Sigmoid colon (tissue), 7 donors: ENCODE data around the gene DNAH6. TPM values are rescaled to one million over a fixed set of nuclear protein-coding genes. Genes with fewer than 3 reads are reported as not detected.

Experiments
- DNase-seq: peaks from one replicate; pipeline ENCODE4 v3.0.0-alpha.2; 2019
- H3K27ac ChIP-seq, 4 donors: fragments of 200-600 bp; sonication (generic); one replicate each; pipeline ENCODE4 v1.5.1; 2016 to 2019; ENCODE audit warnings: mild to moderate bottlenecking in 1 of 4
- H3K27me3 ChIP-seq, 3 donors: fragments of 200-600 bp; sonication (generic); one replicate each; pipeline ENCODE4 v1.5.1; 2019; ENCODE audit warnings: mild to moderate bottlenecking in 1 of 3
- H3K36me3 ChIP-seq, 4 donors: fragments of 200-600 bp; sonication (generic); one replicate each; pipeline ENCODE4 v1.5.1; 2016 to 2019
- H3K4me1 ChIP-seq, 4 donors: fragments of 200-600 bp; sonication (generic); one replicate each; pipeline ENCODE4 v1.5.1; 2017 to 2019
- H3K4me3 ChIP-seq, 4 donors: fragments of 200-600 bp; sonication (generic); one replicate each; pipeline ENCODE4 v1.5.1; 2017 to 2019; ENCODE audit warnings: mild to moderate bottlenecking in 2 of 4, moderate library complexity in 1 of 4
- H3K9me3 ChIP-seq, 4 donors: fragments of 200-600 bp in 3 of 4; sonication (generic) in 3 of 4; one replicate each; pipeline versions ENCODE4 v1.5.1 to v1.6.1; 2013 to 2019
- EP300 ChIP-seq, 4 donors: sonication (generic); formaldehyde crosslinking; IDR thresholded peaks; one replicate each; pipeline ENCODE4 v1.6.1; 2017; ENCODE audit warnings: antibody characterized with exemption in 4 of 4
- POLR2A ChIP-seq, 2 donors: fragments of 450-650 bp; IDR thresholded peaks; one replicate each; pipeline ENCODE4 v1.6.1; 2016; ENCODE audit warnings: antibody characterized with exemption in 2 of 2, mild to moderate bottlenecking in 2 of 2, moderate library complexity in 2 of 2
- POLR2AphosphoS5 ChIP-seq, 4 donors: sonication (generic); formaldehyde crosslinking; IDR thresholded peaks; one replicate each; pipeline ENCODE4 v1.6.1; 2017; ENCODE audit warnings: antibody characterized with exemption in 4 of 4
- WGBS, 2 donors: extraction: QIAGEN DNeasy Blood & Tissue Kit; methylation state at CpG; one replicate each; pipeline ENCODE4 v1.1.7; 2013; 5-methylcytosine and 5-hydroxymethylcytosine counted together
- intact Hi-C: fragments of 100-400 bp; cut with DNase I; formaldehyde crosslinking; loops from one replicate; pipeline ENCODE4 v1.15.1; 2023
- polyA plus RNA-seq, 3 donors: library from polyadenylated mRNA; stranded (reverse); fragments of 200-250 nt; gene quantifications; one replicate each; pipeline ENCODE4 v1.2.3, GENCODE V29; 2013
- total RNA-seq, 4 donors: library from RNA; depleted of rRNA; stranded (reverse); fragments of >200 nt; gene quantifications; one replicate each; pipeline ENCODE4 v1.1.0, GENCODE V29; 2016
- TF ChIP-seq, protein P1 (sequence below), 4 experiments: fragments of 450-650 bp in 3 of 4; fragments of 200-600 bp in 1 of 4; IDR thresholded peaks; one replicate each; pipeline ENCODE4 v1.5.1; 2016 to 2019; ENCODE audit warnings: antibody characterized with exemption in 4 of 4, mild to moderate bottlenecking in 3 of 4, moderate library complexity in 2 of 4
- donor health status: healthy with polysubstance abuse.
- donor health status: Bipolar disorder and iron deficiency.
- donor health status: healthy.

Gene DNAH6
- total and polyA plus RNA-seq, 7 donors: 0.20 to 0.55 (median 0.36) TPM; not detected in 2

DNA sequence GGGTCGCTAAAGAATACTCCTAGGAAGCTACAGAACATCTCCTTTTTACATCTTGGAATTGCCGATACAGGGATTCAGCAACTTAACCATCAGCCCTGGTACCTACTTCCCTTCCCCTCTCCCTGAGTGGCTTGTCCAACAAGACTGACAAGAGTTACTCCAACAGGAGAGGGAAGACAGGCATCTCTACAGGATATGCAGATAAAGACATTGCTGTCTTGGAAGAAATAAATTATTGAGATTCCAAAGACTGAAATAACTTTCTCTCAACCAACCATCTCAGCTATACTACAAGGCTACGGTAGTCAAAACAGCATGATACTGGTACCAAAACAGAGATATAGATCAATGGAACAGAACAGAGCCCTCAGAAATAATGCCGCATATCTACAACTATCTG lies 277.3 kb downstream of the DNAH6 start:
- no peak for TF ChIP-seq POLR2A (IDR thresholded peaks at IDR 0.05)
- TF ChIP-seq EP300 (IDR thresholded peaks at IDR 0.05): no peak
- TF ChIP-seq POLR2AphosphoS5 (IDR thresholded peaks at IDR 0.05): no peak
- TF ChIP-seq, protein P1, sequence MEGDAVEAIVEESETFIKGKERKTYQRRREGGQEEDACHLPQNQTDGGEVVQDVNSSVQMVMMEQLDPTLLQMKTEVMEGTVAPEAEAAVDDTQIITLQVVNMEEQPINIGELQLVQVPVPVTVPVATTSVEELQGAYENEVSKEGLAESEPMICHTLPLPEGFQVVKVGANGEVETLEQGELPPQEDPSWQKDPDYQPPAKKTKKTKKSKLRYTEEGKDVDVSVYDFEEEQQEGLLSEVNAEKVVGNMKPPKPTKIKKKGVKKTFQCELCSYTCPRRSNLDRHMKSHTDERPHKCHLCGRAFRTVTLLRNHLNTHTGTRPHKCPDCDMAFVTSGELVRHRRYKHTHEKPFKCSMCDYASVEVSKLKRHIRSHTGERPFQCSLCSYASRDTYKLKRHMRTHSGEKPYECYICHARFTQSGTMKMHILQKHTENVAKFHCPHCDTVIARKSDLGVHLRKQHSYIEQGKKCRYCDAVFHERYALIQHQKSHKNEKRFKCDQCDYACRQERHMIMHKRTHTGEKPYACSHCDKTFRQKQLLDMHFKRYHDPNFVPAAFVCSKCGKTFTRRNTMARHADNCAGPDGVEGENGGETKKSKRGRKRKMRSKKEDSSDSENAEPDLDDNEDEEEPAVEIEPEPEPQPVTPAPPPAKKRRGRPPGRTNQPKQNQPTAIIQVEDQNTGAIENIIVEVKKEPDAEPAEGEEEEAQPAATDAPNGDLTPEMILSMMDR (IDR thresholded peaks at IDR 0.05): no peak
- Histone ChIP-seq H3K27ac (no peak overlapping the region), H3K4me3 (no peak overlapping the region), H3K9me3 (no peaks in the 10 kb centered on the region), H3K27me3 (no peaks in the 10 kb centered on the region), H3K4me1 (no peaks in the 10 kb centered on the region), H3K36me3 (no peaks in the 10 kb centered on the region)
- intact Hi-C loops: no loop called here
- no peak for DNase-seq
- 91 to 98% methylated on average over 4 of the region's 4 CpGs for WGBS, 2 donors

DNA sequence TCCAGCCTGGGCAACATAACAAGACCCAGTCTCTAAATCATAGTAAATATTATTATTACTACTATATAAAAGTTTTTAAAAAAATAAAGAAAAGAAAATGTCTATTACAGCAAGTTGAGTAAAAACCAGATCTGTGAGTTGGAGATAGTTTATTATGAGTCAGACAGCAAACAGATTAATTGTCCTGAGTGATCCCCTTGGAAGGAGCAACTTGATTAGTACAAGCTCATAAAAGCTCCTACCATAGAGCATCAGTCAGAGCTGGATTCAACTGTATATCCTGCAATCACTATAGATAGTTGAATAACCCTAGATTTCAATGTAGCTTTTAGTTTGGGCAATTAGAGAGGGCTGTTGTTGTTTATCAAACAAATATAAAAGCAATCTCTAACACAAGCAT lies 280.5 kb downstream of the DNAH6 start:
- no peaks in the 10 kb centered on the region for H3K9me3 ChIP-seq
- H3K4me3 ChIP-seq: no peak overlapping the region
- TF ChIP-seq POLR2A (IDR thresholded peaks at IDR 0.05) (no peak), POLR2AphosphoS5 (IDR thresholded peaks at IDR 0.05) (no peak)
- H3K27ac ChIP-seq: no peak overlapping the region
- H3K4me1 ChIP-seq: no peaks in the 10 kb centered on the region
- intact Hi-C loops: no loop called here
- no peaks in the 10 kb centered on the region for H3K27me3 ChIP-seq
- no peaks in the 10 kb centered on the region for H3K36me3 ChIP-seq
- DNase-seq: no peak

DNA sequence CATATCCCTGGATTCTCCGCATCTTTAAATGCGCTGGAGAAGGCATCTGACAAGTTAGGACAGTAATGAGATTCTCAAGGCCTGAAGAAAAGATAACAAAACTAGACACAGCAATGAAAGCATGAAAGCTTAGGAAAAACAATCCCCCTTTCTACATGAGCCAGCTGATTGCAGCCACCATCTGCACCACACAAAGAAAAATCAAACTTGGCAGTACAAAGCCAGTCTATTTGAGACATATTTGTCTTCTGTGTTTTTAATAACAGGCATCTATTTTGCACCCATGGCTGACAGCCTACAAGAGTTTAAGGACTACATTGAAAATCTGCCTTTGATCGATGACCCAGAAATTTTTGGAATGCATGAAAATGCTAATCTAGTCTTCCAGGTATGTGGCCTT lies 281.0 kb downstream of the DNAH6 start:
- intact Hi-C loops: no loop called here
- no peaks in the 10 kb centered on the region for H3K27me3 ChIP-seq

DNA sequence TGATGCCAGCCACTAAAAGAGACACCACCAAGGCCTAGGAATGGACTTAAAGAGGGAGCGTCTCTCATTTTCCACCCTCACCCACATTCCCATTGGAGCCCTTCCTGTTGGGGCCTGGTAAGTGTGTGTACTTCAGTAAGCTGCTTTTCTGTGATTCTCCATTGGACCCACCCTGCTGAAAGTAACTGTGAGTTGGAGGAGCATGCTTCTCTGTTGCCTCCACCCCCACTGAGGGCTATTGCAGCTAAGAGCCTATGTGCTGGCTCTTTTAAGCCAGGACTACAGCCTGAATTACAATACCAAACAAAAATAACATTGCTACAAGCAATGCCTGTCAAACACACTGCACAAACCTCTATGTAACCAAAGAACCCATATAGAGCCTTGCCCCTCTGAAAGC lies 283.5 kb downstream of the DNAH6 start:
- Histone ChIP-seq H3K27me3 (no peaks in the 10 kb centered on the region), H3K27ac (no peak overlapping the region), H3K9me3 (no peaks in the 10 kb centered on the region), H3K36me3 (no peaks in the 10 kb centered on the region), H3K4me1 (no peaks in the 10 kb centered on the region), H3K4me3 (no peak overlapping the region)
- 94 to 96% methylated on average over 1 of the region's 1 CpG for WGBS, 2 donors
- no peak for DNase-seq
- TF ChIP-seq POLR2AphosphoS5 (IDR thresholded peaks at IDR 0.05) (no peak), EP300 (IDR thresholded peaks at IDR 0.05) (no peak), POLR2A (IDR thresholded peaks at IDR 0.05) (no peak)
- TF ChIP-seq, protein P1 (IDR thresholded peaks at IDR 0.05): no peak
- intact Hi-C loops: no loop called here

More for the DNA sequence above, 281.0 kb downstream of the DNAH6 start:
- DNase-seq: no peak
- no peaks in the 10 kb centered on the region for H3K9me3 ChIP-seq
- 93 to 94% methylated on average over 3 of the region's 3 CpGs for WGBS, 2 donors
- TF ChIP-seq EP300 (IDR thresholded peaks at IDR 0.05): no peak
- TF ChIP-seq, protein P1 (IDR thresholded peaks at IDR 0.05): no peak
- TF ChIP-seq POLR2A (IDR thresholded peaks at IDR 0.05): no peak
- TF ChIP-seq POLR2AphosphoS5 (IDR thresholded peaks at IDR 0.05): no peak
- H3K4me3 ChIP-seq: no peak overlapping the region
- no peaks in the 10 kb centered on the region for H3K4me1 ChIP-seq
- H3K36me3 ChIP-seq: no peaks in the 10 kb centered on the region
- no peak overlapping the region for H3K27ac ChIP-seq

DNA sequence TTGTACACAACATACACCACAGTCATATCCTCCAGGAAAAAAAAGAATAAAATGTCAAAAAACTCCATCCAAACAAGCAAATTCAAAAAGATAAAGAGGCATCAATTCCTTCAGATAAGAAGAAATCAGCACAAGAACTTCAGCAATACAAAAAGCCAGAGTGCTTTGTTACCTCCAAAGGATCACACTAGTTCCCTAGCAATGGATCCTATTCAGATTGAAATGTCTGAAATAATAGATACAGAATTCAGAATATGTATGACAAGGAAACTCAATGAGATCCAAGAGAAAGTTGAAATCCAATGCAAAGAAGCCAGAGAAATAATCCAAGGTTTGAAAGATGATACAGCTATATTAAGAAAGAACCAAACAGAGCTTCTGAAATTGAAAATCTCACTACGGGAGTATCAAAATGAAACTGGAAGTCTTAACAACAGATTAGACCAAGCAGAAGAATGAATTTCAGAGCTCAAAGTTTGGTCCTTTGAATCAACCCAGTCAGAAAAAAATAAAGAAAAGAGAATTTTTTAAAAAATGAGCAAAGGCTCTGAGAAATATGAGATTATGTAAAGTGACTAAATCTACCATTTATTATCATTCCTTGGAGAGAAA lies 284.0 kb downstream of the DNAH6 start:
- Histone ChIP-seq H3K27me3 (no peaks in the 10 kb centered on the region), H3K36me3 (no peaks in the 10 kb centered on the region), H3K4me3 (no peak overlapping the region), H3K4me1 (no peaks in the 10 kb centered on the region), H3K9me3 (no peaks in the 10 kb centered on the region), H3K27ac (no peak overlapping the region)
- no peak for TF ChIP-seq EP300 (IDR thresholded peaks at IDR 0.05)
- TF ChIP-seq POLR2AphosphoS5 (IDR thresholded peaks at IDR 0.05): no peak
- TF ChIP-seq POLR2A (IDR thresholded peaks at IDR 0.05): no peak
- TF ChIP-seq, protein P1 (IDR thresholded peaks at IDR 0.05): no peak
- DNase-seq: no peak
- 68 to 83% methylated on average over 1 of the region's 1 CpG for WGBS, 2 donors
- intact Hi-C loops: no loop called here
